Stomach smooth muscle (tissue), 2 donors: ENCODE data around the gene CNN2.
A peak's percentile ranks its signal among the peaks of the same experiment; 100 is the strongest.

Experiments
- H3K27ac ChIP-seq: one replicate; pipeline ENCODE4 v1.7.0; 2013; ENCODE audit warnings: mild to moderate bottlenecking, low read length, inconsistent platforms
- H3K27me3 ChIP-seq, 2 donors: one replicate each; pipeline ENCODE4 v1.7.0; 2013; ENCODE audit warnings: low read length in 2 of 2; ENCODE audit not compliant: insufficient read depth in 2 of 2, control insufficient read depth in 1 of 2
- H3K36me3 ChIP-seq, 2 donors: one replicate each; pipeline ENCODE4 v1.7.0; 2013; ENCODE audit warnings: low read length in 2 of 2; ENCODE audit not compliant: control insufficient read depth in 2 of 2, insufficient read depth in 2 of 2
- H3K4me1 ChIP-seq: one replicate; pipeline ENCODE4 v1.7.0; 2013; ENCODE audit warnings: low read length; ENCODE audit not compliant: control insufficient read depth, insufficient read depth
- H3K4me3 ChIP-seq, 2 donors: one replicate each; pipeline ENCODE4 v1.7.0; 2013; ENCODE audit warnings: low read length in 2 of 2
- H3K9ac ChIP-seq, 2 donors: one replicate each; pipeline ENCODE4 v1.7.0; 2013; ENCODE audit warnings: low read length in 2 of 2, mild to moderate bottlenecking in 1 of 2
- H3K9me3 ChIP-seq, 2 donors: one replicate each; pipeline ENCODE4 v1.7.0; 2013; ENCODE audit warnings: low read length in 2 of 2; ENCODE audit not compliant: control insufficient read depth in 2 of 2
- donor health status: healthy.
- donor health status: Pancreatic carcinoma.

The CNN2 gene

DNA sequence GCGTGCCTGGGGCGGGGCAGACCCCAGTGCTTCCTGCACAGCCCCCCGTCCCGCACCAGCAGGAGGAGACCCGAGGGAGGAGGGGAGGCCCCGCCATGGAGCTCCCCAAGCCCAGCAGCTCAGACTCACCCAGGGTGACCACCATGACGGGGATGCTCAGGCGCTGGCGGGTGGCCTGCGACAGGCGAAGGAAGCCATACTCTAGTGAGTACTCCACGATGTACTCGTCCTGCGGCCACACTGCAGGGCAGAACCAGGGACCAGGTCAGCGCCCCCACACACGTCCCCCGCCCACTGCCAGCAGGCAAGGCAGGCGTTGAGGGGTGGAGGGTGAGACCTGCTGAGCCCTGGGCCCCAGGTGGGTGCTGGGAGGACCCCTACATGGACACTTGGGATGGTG is 14.1 kb upstream of the CNN2 start:
- Histone ChIP-seq H3K9me3 (no peaks in the 10 kb centered on the region), H3K4me1 (peaks cover 31% of the 10 kb centered on the region), H3K4me3 (no peak overlapping the region), H3K9ac (no peak overlapping the region), H3K27me3 (no peaks in the 10 kb centered on the region), H3K36me3 (peaks cover 7 to 14% of the 10 kb centered on the region in 2 donors), H3K27ac (no peak overlapping the region)

DNA sequence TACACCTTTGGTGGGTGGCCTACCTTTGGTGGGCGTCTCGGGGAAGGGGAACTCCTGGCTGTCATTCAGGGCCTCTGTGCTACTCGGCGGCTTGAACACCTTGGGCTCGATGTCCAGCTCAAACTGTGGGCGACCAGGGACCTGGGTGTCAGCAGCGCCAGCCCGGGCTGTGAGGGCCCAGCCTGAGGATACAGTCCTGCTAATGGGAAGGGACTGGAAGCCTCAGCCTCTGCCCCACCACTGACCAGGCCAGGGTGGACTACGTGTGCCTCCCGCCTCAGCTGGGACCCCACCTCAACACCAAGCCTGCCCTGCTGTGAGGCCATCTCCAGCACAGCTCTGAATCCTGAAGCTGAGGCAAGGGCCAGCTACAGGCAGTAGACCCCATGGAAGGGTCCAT is 13.2 kb upstream of the CNN2 start:
- Histone ChIP-seq H3K4me3 (no peak overlapping the region), H3K36me3 (peaks cover 7 to 14% of the 10 kb centered on the region in 2 donors), H3K9me3 (no peaks in the 10 kb centered on the region), H3K27me3 (no peaks in the 10 kb centered on the region), H3K27ac (no peak overlapping the region), H3K4me1 (peaks cover 40% of the 10 kb centered on the region), H3K9ac (no peak overlapping the region)

DNA sequence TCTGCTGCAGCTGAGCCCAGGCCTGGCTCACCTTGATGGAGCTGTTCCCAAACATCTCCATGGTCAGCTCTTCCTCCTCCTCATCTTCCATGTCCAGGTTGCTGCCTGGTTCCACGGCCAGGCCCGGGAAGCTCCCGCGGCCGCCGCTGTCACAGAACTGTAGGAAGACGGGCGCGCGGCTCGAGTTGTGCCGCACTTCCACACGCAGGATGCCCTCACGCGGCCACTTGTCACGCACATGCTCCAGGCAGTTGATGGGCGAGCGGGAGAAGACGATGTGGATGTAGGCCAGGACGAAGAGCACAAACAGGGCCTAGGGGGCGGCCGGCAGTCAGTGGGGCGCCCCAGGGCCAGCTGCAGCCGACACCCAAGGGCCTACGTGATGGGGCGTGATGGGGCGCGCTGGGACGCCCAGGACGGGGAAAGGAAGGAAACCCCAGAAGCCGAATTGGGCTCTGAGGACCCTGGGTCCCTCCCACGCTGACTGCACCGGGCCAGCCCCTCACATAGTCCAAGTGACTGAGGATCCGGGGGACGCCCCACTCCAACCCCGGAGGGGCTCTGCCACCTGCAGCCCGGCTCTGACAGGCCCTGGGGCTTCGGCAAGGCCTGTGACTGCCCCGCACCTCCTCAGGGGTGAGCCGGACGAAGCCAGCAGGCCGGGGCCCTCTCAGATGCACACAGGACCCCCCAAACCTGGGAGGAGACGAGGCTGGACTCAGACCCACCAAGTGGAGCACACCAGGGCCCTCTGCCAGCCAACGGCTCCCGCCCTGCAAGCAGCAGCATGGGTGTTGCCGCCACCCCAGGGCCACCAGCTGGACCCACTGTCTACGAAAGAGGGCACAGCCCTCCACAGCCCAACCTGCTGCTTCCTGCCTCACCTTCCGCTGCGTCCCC is 12.0 kb upstream of the CNN2 start:
- Histone ChIP-seq H3K27me3 (no peaks in the 10 kb centered on the region), H3K27ac (no peak overlapping the region), H3K4me1 (peaks cover 52% of the 10 kb centered on the region), H3K9ac (no peak overlapping the region), H3K36me3 (peaks cover 7 to 14% of the 10 kb centered on the region in 2 donors), H3K4me3 (no peak overlapping the region), H3K9me3 (no peaks in the 10 kb centered on the region)

DNA sequence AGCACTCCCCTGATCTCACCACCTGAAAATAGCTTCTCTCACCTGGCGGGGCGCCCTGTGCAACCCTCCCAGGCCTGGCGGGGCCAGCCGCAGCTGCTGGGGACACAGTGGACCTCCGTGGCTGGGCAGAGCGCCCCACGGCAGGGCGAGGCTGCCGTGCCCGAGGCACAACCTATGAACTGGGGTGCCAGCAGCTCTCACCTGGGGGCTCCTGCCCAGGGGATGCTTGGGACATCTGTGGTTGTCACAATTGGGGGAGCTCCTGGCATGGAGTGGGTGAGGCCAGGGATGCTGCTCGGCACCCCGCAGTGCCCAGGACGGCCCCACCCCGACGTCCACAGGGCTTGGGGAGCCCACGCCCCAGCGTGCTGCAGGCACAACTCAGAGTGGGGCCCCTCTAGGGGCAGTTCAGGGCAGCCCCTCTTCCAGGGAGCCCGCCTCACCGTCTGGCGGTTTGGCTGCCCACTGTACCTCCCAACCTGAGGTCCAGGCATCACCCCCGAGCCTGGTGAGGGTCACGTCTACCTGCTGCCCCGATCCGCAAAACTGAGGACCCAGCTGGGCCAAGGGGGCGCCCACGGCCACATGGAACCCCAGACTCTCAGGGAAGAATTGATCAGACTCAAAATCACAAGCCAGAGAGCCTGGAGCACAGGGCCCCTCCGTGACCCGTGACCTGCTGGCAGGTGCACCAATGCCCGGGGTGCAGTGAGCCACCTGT is 11.2 kb upstream of the CNN2 start:
- no peak overlapping the region for H3K9ac ChIP-seq
- H3K4me3 ChIP-seq, result no peak overlapping the region
- H3K27ac ChIP-seq, result no peak overlapping the region
- H3K4me1 ChIP-seq, result peaks cover 60% of the 10 kb centered on the region
- no peaks in the 10 kb centered on the region for H3K9me3 ChIP-seq
- no peaks in the 10 kb centered on the region for H3K27me3 ChIP-seq
- H3K36me3 ChIP-seq, result peaks cover 7 to 14% of the 10 kb centered on the region in 2 donors

DNA sequence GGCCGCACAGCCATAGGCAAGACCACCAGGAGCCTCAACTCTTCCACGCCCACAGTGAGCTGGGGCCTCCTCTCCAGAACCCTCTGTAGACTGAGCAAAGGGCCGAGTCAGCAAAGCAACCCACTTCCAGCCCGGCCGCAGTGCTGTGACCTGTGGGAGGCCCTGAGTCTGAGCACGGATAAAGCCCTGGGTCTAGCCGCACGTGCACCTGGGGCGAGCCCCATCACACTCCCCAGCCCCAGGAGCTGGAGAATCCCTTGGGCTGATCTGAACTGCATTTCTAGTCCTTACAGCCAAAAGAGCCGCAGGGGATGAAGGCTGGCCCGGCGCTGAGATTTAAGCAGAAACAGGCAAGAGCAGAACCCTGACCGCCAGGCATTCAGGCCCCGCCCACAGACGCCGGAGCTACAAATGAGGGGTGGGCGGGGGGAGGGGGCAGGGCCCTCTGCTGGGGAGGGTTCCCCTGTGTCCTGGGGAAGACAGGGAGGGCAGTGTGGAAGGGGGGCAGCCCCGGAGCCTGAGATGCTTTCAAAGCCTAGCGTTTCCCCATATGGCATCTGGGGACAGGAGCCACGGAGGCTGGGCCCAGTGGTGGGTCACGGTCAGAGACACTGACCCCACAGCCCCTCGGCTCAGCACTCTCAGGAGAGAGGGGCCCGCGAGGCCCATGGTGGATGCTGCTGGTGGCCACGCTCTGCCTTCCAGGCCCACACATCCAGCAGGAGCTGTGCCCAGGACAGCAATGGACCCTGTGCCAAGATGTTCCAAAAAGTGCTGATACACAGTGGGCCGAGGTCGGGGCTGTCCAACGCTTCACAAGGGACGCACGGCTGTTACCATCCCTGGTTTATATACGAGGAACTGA is 10.4 kb upstream of the CNN2 start:
- H3K9ac ChIP-seq, result peak overlapping the region in 1 of 2 donors; percentile 27
- peaks cover 63% of the 10 kb centered on the region for H3K4me1 ChIP-seq
- peak overlapping the region; percentile 11 for H3K27ac ChIP-seq
- no peaks in the 10 kb centered on the region for H3K9me3 ChIP-seq
- H3K4me3 ChIP-seq, result peak overlapping the region in 1 of 2 donors; percentile 47
- H3K27me3 ChIP-seq, result no peaks in the 10 kb centered on the region
- H3K36me3 ChIP-seq, result peaks cover 7 to 14% of the 10 kb centered on the region in 2 donors

DNA sequence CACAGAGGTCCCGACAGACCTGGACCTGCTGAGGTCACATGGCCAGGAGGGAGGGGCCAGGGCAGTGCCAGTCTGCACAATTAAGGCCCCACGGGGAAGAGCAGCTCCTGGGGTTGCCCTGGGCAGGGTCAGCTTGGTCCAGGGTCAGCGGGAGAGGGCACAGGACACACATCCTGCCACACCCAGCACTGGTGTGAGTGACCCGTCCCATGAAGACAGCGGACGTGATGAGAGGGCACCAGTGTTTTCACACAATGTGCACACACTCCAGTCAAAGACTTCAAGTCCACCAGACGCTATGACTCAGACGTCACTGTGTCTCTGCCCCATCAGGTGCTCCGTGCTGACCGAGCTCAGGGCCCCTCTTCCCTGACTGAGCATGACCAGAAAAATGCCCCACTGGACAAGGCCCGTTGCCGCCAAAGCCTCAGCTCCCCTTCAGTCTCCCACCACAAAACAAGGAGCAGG is 9.7 kb upstream of the CNN2 start:
- Histone ChIP-seq H3K27ac (peak overlapping the region; percentile 11), H3K27me3 (no peaks in the 10 kb centered on the region), H3K9ac (peak overlapping the region in 1 of 2 donors; percentile 27), H3K4me1 (peaks cover 66% of the 10 kb centered on the region), H3K36me3 (peaks cover 7 to 12% of the 10 kb centered on the region in 2 donors), H3K9me3 (no peaks in the 10 kb centered on the region), H3K4me3 (peak overlapping the region; percentile 8 to 47)

DNA sequence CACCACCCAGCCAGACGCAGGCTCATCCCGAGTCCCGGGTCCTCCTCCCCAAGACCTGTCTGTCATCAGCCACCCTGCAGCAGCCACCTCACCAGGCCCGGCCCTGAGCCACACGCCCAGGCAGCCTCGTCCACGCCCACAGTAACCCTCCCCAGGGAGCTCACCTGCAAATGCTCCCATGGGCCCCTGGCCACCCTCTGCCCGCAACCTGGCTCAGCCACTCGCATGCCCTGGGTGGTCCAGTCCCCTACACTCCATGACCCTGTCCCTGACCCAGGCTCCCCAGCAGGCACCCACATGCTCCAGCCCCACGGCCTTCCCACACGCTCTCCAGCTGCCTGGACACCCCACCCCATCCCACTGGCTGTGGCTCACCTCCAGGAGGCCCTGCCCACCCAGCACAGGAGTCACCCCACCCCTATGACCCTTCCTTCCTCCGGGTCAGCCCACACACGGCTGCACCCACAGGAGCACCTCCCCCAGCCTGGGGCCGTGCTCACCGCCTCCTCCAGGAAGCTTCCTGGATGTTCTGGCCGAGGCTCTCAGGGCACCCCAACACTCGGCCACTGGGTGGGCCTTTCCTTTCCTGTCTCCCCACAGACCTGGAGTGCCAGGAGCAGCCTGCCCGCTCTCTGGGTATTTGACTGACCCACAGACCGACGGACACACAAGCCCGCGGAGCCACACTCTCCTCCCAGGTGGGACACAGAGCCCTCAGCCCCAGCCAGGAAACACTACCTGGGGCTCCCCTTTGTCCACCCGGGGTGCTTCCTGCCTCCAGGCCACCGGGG is 9.1 kb upstream of the CNN2 start:
- Histone ChIP-seq H3K9me3 (no peaks in the 10 kb centered on the region), H3K9ac (peak overlapping the region in 1 of 2 donors; percentile 2), H3K4me3 (peak overlapping the region; percentile 8 to 47), H3K4me1 (peaks cover 69% of the 10 kb centered on the region), H3K27me3 (no peaks in the 10 kb centered on the region), H3K36me3 (peaks cover 6 to 10% of the 10 kb centered on the region in 2 donors), H3K27ac (no peak overlapping the region)

DNA sequence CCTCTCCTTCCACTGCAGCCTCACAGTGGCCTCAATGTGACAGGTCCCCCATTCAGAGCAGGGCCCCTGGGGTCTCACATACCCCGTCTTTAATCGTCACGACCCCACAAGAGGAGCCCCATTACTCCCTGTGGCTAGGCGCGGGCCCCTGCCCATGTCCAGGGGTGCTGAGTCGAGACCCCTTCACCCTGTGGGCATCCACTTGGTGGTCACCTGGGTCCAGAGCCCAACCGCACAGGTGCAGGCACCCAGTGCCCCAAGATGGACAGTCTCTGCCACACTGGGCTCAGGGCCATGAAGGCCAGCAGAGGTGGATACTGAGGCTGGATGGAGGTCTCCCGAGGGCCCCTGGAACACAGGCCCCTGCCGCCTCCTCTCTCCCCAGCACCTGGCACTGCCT is 8.5 kb upstream of the CNN2 start:
- Histone ChIP-seq H3K36me3 (peaks cover 3 to 8% of the 10 kb centered on the region in 2 donors), H3K4me1 (peaks cover 68% of the 10 kb centered on the region), H3K9me3 (no peaks in the 10 kb centered on the region), H3K9ac (no peak overlapping the region), H3K27ac (no peak overlapping the region), H3K4me3 (no peak overlapping the region), H3K27me3 (no peaks in the 10 kb centered on the region)

DNA sequence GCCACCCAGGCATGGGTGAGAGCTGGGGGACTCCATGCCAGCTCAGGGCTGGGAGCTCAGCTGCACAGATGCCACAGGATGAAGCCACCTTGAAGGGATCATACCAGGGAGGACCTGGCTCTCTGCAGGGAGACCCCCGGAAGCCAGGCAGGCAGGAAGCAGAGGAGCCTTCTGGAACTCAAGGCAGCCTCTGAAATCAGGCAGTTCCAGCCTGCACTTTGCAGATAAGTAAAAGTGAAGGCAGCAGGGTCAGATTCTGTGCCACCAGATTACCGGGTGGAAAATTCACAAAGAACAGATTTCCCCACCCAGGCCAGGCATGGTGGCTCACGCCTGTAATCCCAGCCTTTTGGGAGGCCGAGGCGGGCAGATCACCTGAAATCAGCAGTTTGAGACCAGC is 8.0 kb upstream of the CNN2 start:
- Histone ChIP-seq H3K4me3 (peak overlapping the region in 1 of 2 donors; percentile 40), H3K36me3 (peaks cover 3 to 5% of the 10 kb centered on the region in 2 donors), H3K9ac (no peak overlapping the region), H3K4me1 (peaks cover 65% of the 10 kb centered on the region), H3K27ac (no peak overlapping the region), H3K27me3 (no peaks in the 10 kb centered on the region), H3K9me3 (no peaks in the 10 kb centered on the region)
